ENCODE results near the gene HSPA1L.
"Not testable (repeated sequence)": the region's sequence is repeated elsewhere in the genome, so short reads cannot be mapped to it uniquely, and the experiment has no call there.

HSPA1L gene

GRCh38 chr6:31817133-31817928 is 2.2 kb upstream of the HSPA1L start:
- not testable (repeated sequence) for DNase-seq (ENCODE audit: insufficient read length, low spot score)
- FAIRE-seq = peak; percentile 81

- FAIRE-seq = peak; percentile 57
- no peak for DNase-seq (ENCODE audit: insufficient read length, low spot score)
Measured at GRCh38 chr6:31814677-31815024, 432 bp downstream of the HSPA1L start.

DNA sequence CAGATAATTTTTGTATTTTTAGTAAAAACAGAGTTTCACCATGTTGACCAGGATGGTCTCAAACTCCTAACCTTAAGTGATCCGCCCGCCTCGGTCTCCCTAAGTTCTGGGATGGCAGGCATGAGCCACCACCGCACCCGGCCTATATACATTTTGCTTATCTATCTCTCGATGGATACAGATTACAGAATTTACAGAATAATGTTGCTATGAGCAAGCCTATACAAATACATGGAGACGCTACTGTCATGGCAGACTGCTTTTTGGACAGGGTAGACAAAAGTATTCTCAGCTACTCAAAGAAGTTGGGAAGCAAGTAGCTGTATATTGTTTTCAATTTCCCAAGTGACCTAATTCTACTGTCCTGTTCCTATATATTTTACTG is 1.6 kb downstream of the HSPA1L start:
- FAIRE-seq = no peak

GRCh38 chr6:31811645-31812044 is 3.4 kb downstream of the HSPA1L start:
- FAIRE-seq (no peak), DNase-seq (ENCODE audit: insufficient read length, low spot score) (no peak)

More for the DNA sequence above, 1.6 kb downstream of the HSPA1L start:
- no peak for DNase-seq (ENCODE audit: insufficient read length, low spot score)

DNA sequence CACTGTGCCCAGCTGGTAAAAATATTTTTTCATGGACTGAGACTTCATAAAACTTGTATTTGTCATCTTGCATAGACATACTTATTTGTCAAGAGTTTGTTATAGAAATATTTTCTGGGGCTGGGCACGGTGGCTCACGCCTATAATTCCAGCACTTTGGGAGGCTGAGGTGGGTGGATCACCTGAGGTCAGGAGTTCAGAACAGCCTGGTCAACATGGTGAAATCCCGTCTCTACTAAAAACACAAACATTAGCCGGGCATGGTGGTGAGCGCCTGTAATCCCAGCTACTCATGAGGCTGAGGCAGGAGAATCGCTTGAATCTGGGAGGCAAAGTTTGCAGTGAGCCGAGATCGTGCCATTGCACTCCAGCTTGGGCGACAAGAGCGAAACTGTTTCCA is 6.5 kb downstream of the HSPA1L start:
- FAIRE-seq; DNase-seq (ENCODE audit: insufficient read length, low spot score): not testable (repeated sequence)

DNA sequence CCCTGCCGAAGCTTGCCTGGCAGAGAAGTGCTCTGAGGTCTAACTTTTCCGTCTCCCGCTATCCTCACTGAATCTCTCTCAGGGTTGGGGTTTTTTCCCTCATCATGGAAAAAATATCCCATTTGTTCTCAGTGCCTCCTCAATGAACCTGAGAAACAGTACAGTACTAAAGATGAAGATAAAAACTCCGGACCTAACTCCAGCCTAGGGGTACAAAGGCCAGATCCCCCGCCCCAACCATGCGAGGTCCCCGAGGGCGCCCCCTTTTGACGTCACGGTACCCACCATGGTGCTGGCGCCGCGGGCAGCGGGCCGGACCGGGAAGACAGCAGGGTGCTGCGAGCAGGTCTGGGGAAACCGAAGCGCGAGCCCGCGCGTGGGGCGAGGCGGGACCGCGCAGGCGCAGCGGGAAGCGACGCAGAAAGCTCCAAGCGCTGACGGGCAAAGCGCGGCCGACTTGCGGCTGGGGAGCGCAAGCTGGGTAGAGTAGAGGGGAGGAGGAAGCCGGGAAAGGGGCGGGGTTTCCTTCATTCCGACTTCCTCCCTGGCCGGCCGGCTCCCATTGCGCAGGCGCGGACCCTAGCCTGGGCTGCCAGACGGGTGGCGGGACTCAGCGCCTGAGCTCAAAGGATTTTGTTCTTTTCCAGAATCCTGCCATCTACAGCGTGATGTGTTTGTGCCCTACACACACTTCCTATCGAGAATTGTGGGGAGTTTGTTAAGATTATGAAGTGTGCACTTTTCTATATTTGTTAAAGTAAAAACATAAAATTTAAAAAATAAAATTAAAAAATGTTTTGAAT is 8.4 kb downstream of the HSPA1L start, which contains the start of gene LSM2:
LSM2 (minus strand) TSS at position 497 of the 803 bp plus-strand sequence; CDS start at position 288, 209 bp downstream.
- DNase-seq (ENCODE audit: insufficient read length, low spot score) (peak; percentile 97), FAIRE-seq (peak; percentile 95)

DNA sequence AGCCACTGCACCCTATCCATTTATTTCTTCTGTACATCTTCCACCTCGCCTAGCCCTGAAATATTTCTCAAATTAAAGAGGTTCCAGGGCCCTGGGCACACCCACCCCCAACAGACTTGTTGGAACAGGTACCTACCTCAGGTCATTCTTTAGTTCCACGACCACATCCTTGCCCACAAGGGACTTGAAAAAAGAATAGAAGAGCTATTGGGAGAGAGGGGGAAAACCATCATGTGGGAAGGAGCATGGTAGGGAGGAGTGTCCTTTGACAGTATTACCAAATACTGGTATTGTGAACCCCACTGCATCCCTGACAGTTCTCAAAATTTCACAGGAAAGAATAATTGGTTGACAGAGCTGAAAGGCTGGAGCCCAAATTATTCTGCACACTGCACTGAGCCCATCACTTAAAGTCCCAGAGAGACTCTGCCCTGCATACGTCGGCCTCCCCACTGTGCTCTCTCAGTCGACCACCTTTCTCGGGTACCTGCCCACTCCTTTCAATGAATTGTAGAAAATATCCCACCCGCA is 9.1 kb downstream of the HSPA1L start:
- DNase-seq (ENCODE audit: insufficient read length, low spot score) (no peak), FAIRE-seq (no peak)

DNA sequence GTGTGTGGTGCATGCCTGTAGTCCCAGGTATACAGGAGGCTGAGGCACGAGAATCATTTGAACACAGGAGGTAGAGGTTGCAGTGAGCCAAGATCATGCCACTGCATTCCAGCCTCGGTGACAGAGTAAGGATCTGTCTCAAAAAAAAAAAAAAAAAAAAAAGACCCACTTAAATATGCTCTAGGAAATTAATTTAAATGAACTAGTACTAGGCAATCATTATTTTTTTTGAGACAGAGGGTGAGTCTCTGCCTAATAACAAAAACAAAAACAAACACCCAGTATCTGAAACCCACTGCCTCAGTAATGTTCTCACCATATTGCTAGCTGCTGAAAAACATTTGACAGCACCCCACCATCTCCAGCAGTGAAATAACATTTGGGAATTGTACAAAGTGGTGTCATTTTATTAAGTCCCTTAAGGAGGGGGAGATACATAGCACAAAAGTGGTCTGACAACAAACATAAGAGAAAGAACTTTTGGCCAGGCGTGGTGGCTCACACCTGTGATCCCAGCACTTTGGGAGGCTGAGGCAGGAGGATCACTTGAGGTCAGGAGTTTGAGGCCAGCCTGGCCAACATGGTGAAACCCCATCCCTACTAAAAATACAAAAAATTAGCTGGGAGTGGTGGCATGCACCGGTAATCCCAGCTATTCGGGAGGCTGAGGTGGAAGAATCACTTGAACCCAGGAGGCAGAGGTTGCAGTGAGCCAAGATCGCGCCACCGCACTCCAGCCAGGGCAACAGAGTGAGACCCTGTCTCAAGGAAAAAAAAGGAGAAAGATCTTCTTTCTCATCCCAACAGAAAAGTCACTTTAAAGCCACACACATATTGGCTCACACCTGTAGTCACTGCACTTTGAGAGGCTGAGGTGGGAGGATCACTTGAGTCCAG is 13.8 kb downstream of the HSPA1L start:
- not testable (repeated sequence) for FAIRE-seq; DNase-seq (ENCODE audit: insufficient read length, low spot score)

- FAIRE-seq (no peak), DNase-seq (ENCODE audit: insufficient read length, low spot score) (no peak)
Measured at GRCh38 chr6:31799781-31800180, 15.3 kb downstream of the HSPA1L start.

DNA sequence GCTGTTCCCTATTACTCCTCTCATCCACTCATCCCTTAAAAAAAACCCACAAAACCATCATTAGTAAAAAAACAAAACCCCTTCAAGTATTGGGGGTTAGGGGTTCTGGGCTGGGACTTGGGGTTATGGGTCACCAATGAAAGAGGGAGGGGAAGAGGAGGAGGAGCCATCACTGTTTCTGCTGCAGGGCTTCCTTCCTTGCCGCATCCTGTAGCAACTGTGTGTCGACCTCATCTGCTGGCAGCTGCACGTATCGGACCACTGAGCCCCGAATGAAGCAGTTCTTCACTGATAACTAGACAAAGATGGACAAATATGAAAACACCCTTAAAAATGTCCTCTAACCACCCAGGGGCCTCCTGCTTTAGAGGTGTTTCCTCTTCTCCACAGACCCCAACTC is 17.5 kb downstream of the HSPA1L start:
- DNase-seq (ENCODE audit: insufficient read length, low spot score) (no peak), FAIRE-seq (peak; percentile 4)

GRCh38 chr6:31796993-31797385 is 18.1 kb downstream of the HSPA1L start:
- FAIRE-seq = no peak

DNA sequence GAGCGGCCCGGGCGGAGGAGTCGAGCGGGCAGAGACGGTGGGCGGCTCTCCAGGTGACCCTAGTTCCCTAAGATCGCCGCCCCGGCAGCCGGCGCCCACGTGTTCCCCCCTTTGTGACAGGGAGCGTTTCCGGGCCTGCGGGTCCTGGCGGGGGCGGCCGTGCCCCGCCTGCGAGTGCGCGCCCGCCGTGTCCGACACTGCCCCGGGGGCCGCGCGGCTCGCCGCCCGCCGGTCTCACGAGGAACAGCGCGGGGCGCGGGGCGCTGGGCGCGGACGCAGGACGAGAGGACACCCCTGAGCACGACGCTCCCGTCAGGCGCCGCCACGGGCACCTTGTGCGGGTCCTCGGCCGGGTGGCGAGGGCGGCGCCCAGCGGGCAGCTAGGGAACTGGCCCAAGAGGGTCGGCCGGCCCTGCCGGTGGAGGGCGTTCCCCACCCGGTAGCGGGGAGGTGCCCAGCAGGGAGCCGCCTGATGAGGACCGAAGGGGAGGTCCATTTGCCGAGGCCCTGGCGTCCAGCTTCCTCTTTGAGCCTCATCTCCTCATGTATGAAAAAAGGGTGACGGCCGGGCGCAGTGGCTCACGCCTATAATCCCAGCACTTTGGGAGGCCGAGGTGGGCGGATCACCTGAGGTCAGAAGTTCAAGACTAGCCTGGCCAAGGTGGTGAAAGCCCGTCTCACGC is 19.3 kb downstream of the HSPA1L start, which contains the start of gene VARS1:
VARS1 (minus strand) TSS at position 137 of the 683 bp plus-strand sequence. CDS start 535 bp downstream, outside the sequence.
- FAIRE-seq = peak; percentile 67
- peak; percentile 89 for DNase-seq (ENCODE audit: insufficient read length, low spot score)

More at GRCh38 chr6:31796993-31797385, 18.1 kb downstream of the HSPA1L start:
- DNase-seq (ENCODE audit: insufficient read length, low spot score) = no peak

DNA sequence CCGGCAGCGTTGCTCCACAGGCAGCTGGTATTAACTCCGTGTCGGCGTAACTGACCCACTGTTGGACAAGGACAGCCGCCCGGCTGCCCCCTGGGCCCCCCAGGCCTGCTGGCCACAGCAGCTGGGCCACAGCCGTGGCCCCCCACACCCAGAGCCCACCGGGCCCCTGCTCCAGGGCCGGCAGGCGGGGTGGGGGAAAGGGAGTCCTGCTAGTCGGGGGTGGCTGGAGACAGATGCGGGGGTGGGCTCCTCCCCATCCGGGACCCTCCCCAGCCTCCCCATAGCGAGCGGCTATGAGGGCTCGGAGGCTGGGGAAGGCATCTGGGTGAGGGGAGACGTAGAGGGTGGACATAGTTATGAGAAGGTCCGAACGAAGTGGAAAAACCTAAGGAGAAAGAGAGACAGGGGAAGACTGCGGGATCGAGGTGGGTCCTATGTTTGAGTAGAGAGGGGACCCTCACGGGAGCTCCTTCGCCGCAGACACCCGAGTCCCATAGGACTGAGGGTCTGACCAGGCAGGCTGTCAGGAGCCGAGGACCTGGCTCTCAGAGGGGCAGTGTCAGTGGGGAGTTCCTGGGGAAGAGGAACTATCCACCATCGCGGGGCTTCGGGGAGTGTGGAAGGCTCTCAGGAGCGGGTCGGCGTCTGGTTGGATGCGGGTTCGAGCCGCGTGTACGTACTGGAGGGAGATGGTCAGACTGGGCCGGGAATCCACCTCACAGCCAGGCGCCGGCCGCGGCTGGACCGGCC is 20.0 kb downstream of the HSPA1L start:
- DNase-seq (ENCODE audit: insufficient read length, low spot score) = no peak

DNA sequence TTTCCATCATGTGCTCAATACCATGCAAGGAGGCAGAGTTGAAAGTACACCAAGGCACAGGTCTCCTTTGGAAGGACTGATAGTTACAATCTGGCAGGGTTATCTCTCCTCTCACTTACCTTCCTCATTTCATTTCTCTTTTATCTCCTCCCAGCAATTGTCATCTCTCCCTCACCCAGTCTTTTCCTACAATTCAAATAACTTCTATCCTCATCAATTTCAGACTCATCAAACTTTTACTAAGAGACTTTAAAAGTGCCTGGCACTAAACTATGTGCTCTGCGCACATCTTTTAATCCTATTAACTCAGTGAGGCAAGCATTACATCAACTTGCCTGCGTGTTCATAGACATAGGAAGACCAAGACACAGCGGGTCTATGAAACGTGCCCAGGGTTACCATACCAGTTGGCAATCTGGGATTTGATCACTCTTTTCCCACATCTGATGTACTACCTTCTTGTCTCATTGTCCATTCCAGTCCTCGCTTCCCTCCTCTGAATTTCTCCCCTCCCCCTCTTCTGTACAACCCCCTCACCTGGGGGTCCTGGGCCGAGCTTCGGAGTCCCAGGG is 20.7 kb downstream of the HSPA1L start:
- FAIRE-seq = no peak
- DNase-seq (ENCODE audit: insufficient read length, low spot score) = no peak

More for the DNA sequence above, 20.0 kb downstream of the HSPA1L start:
- peak; percentile 4 for FAIRE-seq

DNA sequence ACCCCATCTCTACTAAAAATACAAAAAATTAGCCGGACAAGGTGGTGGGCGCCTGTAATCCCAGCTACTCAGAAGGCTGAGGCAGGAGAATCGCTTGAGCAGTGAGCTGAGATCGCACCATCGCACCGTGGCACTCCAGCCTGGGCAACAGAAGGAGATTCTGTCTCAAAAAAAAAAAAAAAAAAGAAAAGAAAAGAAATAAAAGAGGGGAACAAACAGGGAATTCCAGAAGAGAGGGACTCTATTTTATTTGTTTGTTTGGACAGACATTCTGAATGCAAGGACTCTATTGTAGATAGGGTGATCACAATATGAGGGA is 21.2 kb downstream of the HSPA1L start:
- not testable (repeated sequence) for FAIRE-seq; DNase-seq (ENCODE audit: insufficient read length, low spot score)

- no peak for DNase-seq (ENCODE audit: insufficient read length, low spot score)
- FAIRE-seq = no peak
Measured at GRCh38 chr6:31792761-31793171, 22.3 kb downstream of the HSPA1L start.

- no peak for FAIRE-seq
- no peak for DNase-seq (ENCODE audit: insufficient read length, low spot score)
Measured at GRCh38 chr6:31792090-31792374, 23.1 kb downstream of the HSPA1L start.

DNA sequence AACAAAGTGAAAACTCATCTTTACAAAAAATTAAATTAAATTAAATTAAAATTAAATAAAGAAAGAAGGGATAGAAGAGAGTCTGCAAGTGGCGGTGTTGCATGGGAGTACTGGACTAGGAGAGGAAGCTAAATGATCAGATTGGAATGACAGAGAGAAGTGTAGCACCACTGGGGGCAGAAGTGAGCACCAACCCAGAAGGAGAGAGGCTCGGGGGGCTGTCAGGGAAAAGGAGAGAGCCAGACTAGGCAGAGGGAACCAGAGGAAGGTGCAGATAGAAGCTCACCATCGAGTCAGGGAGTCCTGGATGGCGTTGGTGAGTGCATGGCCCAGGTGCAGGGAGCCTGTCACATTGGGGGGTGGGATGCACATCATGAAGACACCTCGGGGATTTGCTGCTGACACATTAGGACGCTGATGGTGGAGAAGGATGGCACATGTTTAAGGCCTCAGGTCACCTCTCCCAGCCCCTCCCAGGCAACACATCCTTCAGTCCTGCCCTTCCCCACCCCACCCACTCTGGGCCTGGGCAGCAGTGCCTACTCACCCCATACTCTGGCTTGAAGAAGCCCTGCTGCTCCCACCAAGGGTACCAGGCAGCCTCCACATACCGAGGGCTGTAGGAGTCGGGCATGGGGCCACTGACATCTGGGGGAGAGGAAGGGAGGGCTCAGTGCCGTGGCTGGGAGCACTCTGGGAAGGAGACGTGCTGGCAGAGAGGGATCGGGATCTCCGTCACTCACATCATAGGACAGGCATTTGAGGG is 23.6 kb downstream of the HSPA1L start:
- DNase-seq (ENCODE audit: insufficient read length, low spot score) = no peak
- peak; percentile 68 for FAIRE-seq
